Measurements from ENCODE around the gene UBTF.

The UBTF gene

DNA sequence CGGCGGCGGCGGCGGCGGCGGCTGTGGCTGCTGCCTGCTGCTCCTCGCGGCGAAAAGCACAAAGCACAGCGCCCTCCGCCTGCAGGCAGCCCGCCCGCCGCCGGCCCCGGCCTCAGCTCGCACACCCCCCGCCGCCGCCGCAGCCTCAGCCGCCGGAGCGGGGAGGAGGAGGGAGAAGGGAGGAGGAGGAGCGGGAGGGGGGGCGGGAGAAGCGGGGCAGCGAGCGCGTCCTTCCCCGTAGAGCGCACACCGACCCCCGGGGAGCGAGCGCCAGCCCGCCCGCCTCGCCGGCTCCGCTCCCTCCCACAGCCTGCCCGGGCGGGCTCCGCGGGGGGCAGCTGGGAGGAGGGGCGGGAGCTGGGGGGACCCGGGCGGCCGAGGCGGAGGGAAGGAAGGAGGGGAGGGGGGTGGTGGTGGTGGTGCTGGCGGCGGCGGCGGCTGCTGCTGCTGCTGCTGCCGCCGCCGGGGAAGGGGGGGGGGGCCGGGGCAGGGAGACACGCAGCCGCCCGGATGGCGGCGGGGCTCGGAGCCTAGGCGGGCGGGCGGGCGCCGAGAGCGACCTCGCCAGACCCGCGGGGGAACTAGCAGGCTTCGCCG, at the start of gene UBTF:
UBTF (minus strand) TSS at position 60 of the 597 bp plus-strand sequence. CDS start 1,446 bp downstream, outside the sequence.
- DNase-seq (ENCODE audit: low read depth in 2 of 3, low spot score in 1 of 3) = peak in 1 of 3 donors; percentile 44

- no peak for DNase-seq (ENCODE audit: low read depth in 2 of 3, low spot score in 1 of 3)
These were observed 49.4 kb upstream of the UBTF start for GRCh38 chr17:44268709-44269534.

GRCh38 chr17:44267818-44268490, 48.5 kb upstream of the UBTF start, which contains the start of gene SLC4A1:
TSS of gene SLC4A1 (minus strand) at chr17:44268135. CDS start at chr17:44262866, 5,269 bp downstream.
- no peak for DNase-seq (ENCODE audit: low read depth in 2 of 3, low spot score in 1 of 3)

- no peak for DNase-seq (ENCODE audit: low read depth in 2 of 3, low spot score in 1 of 3)
These were observed 47.6 kb upstream of the UBTF start for GRCh38 chr17:44267165-44267455.

GRCh38 chr17:44266402-44267164, 47.1 kb upstream of the UBTF start:
- DNase-seq (ENCODE audit: low read depth in 2 of 3, low spot score in 1 of 3) = no peak

- no peak for DNase-seq (ENCODE audit: low read depth in 2 of 3, low spot score in 1 of 3)
These were observed 43.9 kb upstream of the UBTF start for GRCh38 chr17:44263345-44263902.

DNA sequence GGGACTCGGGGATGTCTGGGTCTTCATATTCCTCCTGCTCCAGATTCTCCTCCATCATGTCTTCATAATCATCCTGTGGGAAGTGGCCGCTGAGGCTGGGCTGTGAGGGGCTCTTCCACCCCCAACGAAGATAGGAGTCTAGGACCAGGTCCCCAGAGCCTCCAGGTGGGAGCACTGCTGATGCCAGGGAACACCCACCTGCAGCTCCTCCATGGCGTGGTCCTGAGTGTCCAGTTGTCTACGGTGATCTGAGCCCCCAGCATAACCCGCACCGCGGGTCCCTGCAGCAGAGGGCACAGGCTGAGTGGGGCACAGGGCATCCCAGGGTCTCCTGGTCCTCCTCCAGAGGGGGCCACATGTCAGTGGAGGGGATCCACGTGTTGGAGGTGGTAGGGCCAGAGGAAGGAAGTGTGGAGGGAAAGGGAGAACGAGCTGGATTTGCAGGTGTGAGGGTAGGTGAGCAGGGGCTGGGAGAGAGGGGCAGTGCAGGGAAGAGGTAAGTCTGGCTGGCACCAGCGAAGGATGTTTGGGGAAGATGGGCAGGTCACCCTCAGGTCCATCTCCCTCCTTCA, 43.3 kb upstream of the UBTF start:
- DNase-seq (ENCODE audit: low read depth in 2 of 3, low spot score in 1 of 3) = no peak

- DNase-seq (ENCODE audit: low read depth in 2 of 3, low spot score in 1 of 3) = no peak
These were observed 40.8 kb upstream of the UBTF start for GRCh38 chr17:44260296-44260695.

DNA sequence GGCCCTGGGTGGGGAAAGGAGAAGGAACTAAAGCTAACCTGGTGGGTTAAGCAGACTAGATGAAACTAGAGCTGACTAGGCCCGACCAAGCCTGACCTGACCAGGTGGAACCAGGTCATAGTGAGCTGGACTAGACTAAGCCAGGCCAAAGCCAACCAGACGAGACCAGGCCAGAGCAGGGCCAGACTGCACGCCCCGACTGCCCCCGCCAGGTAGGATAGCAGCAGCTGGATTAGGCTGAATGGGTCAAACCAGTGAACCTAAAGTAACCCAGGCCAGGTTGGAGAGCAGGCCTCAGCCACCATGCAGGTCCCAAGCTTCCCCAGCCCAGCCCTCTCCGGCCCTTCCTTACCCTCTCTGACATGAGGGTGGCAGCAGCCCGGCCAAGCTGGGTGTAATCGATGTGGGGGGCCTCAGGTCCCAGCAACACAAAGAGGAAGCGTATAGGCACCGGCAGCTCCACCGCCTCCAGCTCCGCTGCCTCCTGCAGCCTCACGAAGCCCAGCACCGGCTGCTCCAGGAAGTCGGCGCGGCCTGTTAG, 39.4 kb upstream of the UBTF start:
- DNase-seq (ENCODE audit: low read depth in 2 of 3, low spot score in 1 of 3) = no peak

DNA sequence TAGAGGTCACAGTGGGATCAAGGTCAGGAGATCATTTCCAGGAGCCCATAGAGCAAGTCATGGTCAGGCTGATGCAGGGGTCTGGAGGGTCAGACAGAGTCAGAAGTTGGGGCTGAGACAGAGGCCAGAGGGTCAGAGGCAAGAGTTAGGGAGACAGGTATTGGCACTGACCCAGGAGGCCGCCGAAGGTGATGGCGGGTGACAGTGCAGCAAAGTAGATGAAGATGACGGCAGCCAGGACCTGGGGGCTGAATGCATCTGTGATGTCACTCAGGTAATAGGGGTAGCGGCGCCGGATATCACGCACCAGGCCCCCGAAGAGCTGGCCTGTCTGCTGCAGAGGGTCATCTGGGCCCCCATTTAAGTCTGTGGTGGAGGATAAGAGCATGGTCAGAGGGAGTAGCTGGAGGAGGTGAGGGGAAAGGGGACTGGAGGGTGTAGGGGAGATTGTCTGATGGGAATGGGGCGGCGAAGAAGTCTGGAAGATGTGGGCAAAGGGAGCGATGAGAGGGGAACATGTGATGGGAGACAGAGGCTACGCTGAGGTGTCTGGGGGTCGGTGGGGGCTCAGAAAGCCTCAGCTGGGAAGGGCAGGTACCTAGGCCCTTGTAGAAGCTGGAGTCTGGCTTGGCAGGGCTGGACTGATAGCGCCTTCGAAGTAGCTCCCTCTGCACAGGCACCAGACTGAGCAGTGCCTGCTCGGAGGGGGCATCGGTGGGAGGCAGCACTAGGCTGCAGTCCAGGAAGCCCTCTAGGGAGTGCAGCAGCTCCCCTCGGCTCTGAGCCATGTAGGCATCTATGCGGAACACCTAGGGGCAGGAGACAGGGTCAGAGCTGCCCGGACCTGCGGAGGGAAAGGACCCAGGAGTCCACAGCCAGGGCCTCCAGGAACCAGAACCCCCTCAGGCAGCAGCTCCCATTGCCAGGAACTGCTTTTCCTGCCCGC, 38.6 kb upstream of the UBTF start:
- DNase-seq (ENCODE audit: low read depth in 2 of 3, low spot score in 1 of 3) = no peak

GRCh38 chr17:44256671-44257070, 37.2 kb upstream of the UBTF start:
- DNase-seq (ENCODE audit: low read depth in 2 of 3, low spot score in 1 of 3) = no peak

GRCh38 chr17:44255915-44256314, 36.4 kb upstream of the UBTF start:
- DNase-seq (ENCODE audit: low read depth in 2 of 3, low spot score in 1 of 3) = no peak

DNA sequence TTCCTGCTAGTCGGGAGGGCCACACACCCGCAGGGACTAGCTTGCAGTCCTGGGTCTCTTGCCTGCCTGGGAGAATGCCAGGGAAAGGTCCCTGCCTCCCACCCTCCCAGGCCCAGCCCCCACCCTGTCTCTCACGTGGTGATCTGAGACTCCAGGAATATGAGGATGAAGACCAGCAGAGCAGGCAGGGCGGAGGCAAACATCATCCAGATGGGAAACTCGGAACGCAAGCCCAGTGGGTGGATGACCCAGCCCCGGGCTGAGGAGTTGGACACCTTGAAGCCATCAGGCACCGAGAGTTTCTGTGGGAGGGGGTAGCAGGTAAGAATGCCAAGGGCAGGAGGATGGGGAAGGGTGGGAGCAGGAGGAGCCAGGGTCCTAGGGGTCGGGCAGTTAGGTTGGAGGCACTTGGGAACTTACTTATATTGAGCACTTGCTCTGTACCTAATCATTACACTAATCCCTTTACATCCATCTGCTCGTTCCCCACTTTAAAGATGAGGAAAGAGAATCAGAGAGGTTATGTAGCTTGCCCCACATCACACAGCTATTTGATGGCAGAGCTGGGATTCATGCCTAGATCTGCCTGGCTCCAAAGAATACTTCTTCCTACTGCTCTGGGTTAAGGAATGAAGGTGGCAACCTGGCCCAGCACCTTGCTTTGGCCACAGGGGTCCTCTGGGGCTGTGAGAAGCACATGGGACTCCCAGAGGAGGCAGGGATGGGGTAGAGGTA, 35.1 kb upstream of the UBTF start:
- DNase-seq (ENCODE audit: low read depth in 2 of 3, low spot score in 1 of 3) = no peak

- DNase-seq (ENCODE audit: low read depth in 2 of 3, low spot score in 1 of 3) = no peak
These were observed 33.5 kb upstream of the UBTF start for GRCh38 chr17:44253006-44253405.

DNA sequence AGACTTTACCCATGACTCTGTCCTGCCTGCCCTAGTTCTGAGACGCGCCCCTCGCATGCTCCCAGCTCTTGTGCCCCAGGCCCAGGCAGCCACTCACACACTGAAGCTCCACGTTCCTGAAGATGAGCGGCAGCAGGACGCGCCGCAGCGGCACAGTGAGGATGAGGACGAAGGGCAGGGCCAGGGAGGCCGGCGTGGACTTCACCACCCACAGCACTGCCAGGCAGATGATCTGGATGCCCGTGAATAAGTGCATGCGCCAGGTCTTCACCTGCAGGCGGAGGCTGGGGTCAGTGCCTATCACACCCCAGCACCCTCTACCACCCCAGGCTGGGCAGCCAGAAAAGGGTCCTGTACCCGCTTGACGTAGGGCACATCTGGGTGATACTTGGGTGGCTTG, 31.6 kb upstream of the UBTF start:
- no peak for DNase-seq (ENCODE audit: low read depth in 2 of 3, low spot score in 1 of 3)

DNA sequence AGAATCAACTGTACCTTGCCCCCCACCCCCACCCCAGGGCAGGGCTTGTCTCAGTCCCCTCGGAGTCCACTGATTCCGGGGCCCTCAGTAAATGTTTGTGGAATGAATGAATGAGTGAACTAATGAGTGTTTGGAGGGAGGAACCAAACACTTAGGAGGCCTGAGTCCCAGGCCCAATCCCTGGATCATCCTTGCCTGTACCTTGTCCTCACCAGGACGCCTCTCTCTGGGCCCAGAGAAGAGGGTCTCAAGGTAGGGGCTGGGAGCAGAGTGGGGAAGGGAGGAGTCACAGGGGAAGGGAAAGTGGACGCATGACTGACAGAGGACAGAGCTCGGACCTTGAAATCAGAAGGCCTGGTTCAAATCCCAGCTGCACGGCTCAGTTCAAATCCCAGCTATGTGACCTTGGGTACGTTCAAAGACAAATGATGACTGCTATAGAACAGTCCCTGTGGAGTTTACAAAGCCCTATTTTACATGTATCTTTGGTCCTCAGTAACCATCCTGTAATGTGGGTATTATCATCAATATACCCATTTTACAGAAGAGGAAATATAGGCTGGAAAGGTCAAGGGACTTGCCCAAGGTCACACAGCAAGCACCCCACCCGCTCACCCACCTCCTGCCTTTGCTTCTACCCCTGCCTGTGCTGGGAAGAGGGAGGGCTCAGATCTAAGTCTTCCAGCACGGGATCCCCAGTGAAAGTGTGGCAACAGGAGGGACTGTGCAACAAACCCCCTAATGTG, 30.2 kb upstream of the UBTF start:
- no peak for DNase-seq (ENCODE audit: low read depth in 2 of 3, low spot score in 1 of 3)

DNA sequence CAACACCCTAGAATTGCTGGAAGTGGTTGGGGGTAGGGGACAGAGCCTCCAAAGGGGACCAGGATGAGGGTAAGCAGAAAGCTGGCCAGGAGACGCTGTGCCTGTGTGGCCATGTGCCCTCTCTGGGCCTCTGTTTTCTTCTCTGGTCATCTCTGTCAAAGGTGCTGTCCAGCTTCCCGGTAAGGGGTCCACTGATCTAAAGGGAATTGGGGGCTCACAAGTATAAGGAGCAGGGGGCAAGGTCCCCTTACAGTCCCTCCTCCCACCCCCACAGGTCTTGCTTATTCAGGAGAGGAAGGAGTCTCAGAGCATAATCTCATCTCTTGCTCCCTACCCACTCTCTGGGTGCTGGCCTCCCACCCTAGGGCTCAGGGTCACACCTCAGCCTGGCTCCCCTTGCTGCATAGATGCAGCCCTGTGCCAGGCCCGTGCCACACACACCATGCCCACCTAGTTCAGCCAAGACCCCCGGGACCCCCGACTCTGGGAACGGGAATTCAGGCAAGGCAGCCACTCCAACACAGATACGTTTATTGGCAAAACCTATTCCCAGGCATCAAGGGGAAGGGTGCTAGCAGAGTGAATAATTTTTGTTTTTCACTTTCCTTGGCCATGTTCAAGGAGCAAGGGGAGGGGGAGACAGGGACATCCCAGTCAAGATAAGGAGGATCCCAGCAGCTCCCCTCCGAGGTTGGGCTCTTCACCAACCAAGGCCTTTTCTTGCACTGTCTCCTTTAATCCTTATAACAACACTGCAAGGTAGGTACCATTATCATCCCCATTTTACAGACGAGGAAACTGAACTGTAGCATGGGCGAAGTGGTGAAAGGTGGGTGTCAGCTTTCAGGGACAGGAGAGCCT, 28.6 kb upstream of the UBTF start:
- DNase-seq (ENCODE audit: low read depth in 2 of 3, low spot score in 1 of 3) = no peak
